Sigmoid colon (tissue), 4 donors: ENCODE data around the gene POLR2B.

Source experiments
- CTCF ChIP-seq, 4 experiments: fragments of 450-650 bp in 3 of 4; fragments of 200-600 bp in 1 of 4; IDR thresholded peaks; one replicate each; pipeline ENCODE4 v1.5.1; 2016 to 2019; ENCODE audit warnings: antibody characterized with exemption in 4 of 4, mild to moderate bottlenecking in 3 of 4, moderate library complexity in 2 of 4
- EP300 ChIP-seq, 4 donors: sonication (generic); formaldehyde crosslinking; IDR thresholded peaks; one replicate each; pipeline ENCODE4 v1.6.1; 2017; ENCODE audit warnings: antibody characterized with exemption in 4 of 4
- POLR2A ChIP-seq, 2 donors: fragments of 450-650 bp; IDR thresholded peaks; one replicate each; pipeline ENCODE4 v1.6.1; 2016; ENCODE audit warnings: antibody characterized with exemption in 2 of 2, mild to moderate bottlenecking in 2 of 2, moderate library complexity in 2 of 2

GRCh38 chr4:56940403-56940802, 38.3 kb upstream of the POLR2B start:
- TF ChIP-seq CTCF (IDR thresholded peaks at IDR 0.05) (no peak), EP300 (IDR thresholded peaks at IDR 0.05) (no peak), POLR2A (IDR thresholded peaks at IDR 0.05) (no peak)
